IPS DF 6.9 (cell line): ENCODE measurements around the gene MAGI2.
A peak's percentile ranks its signal among the peaks of the same experiment; 100 is the strongest.
"Not testable (repeated sequence)": the region's sequence is repeated elsewhere in the genome, so short reads cannot be mapped to it uniquely, and the experiment has no call there.

Experiments used
- DNase-seq: peaks from one replicate; pipeline ENCODE4 v3.0.0-alpha.2; 2013; ENCODE audit warnings: low read depth, low spot score
- H3K27ac ChIP-seq: one replicate; pipeline ENCODE4 v1.5.1; 2013; ENCODE audit warnings: low read length, control low read depth
- H3K27me3 ChIP-seq: 2 replicates; pipeline ENCODE4 v1.6.1; 2013; ENCODE audit warnings: mild to moderate bottlenecking, low read length; ENCODE audit not compliant: control insufficient read depth, insufficient read depth
- H3K36me3 ChIP-seq: 2 replicates; pipeline ENCODE4 v1.6.1; 2013; ENCODE audit warnings: low read length; ENCODE audit not compliant: control insufficient read depth, insufficient read depth
- H3K4me1 ChIP-seq: 2 replicates; pipeline ENCODE4 v1.6.1; 2013; ENCODE audit warnings: low read length; ENCODE audit not compliant: control insufficient read depth, insufficient read depth
- H3K4me3 ChIP-seq: 2 replicates; pipeline ENCODE4 v1.5.1; 2013; ENCODE audit warnings: mild to moderate bottlenecking, low read length
- H3K9me3 ChIP-seq: 2 replicates; pipeline ENCODE4 v1.6.1; 2013; ENCODE audit warnings: low read length, inconsistent platforms; ENCODE audit not compliant: control insufficient read depth, insufficient read depth
- WGBS: extraction: QIAGEN DNeasy Blood & Tissue Kit; methylation state at CpG from one replicate; pipeline ENCODE4 v1.1.7; 2013; ENCODE audit warnings: mixed read lengths, missing lambda C conversion rate; ENCODE audit not compliant: insufficient read length, insufficient coverage; 5-methylcytosine and 5-hydroxymethylcytosine counted together

MAGI2 gene

DNA sequence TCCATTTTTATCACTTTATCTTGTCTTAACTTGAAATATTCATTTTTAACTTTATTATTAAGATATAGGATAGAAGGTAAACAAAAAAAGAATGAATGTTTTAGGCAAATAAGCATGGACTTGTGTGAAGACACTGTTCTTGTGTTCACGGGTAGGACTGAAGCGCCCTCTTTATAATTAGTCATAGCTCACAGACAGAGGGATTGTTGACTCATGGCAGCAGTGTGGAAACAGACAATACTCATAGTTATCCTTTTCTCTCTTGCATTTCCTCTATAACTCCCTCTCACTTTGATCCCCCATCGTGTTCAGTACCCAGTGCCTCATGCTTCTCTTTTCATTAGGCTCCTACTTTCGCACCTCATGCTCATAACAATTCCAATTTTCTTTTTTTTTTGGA is 923.1 kb downstream of the MAGI2 start:
- H3K4me3 ChIP-seq: no peak overlapping the region
- H3K27me3 ChIP-seq: no peaks in the 10 kb centered on the region
- H3K9me3 ChIP-seq: no peaks in the 10 kb centered on the region
- H3K4me1 ChIP-seq: peaks cover 2% of the 10 kb centered on the region; the same call in 1 of the 2 replicates
- WGBS: no CpG with 5 or more reads among the region's 4 CpGs
- H3K36me3 ChIP-seq: no peaks in the 10 kb centered on the region
- H3K27ac ChIP-seq: no peak overlapping the region
- DNase-seq: no peak

DNA sequence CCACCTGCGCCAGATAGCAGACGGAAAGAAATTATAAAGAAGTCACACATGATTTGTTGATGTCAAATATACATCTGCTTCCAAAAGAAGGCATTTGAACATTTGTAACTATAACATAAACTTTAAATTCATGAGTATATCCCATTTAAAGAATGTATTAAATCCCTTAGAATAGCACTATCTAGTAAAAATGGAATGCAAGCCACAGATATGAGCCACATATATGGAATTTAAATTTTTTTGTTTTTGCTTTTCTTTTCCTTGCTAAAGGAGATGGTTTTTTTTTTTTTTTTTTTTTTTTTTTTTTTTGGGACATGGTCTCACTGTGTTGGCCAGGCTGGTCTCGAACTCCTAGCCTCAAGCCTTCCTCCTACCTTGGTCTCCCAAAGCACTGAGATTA is 924.1 kb downstream of the MAGI2 start:
- WGBS: no CpG with 5 or more reads among the region's 3 CpGs
- no peak overlapping the region for H3K4me3 ChIP-seq
- no peak for DNase-seq
- no peaks in the 10 kb centered on the region for H3K36me3 ChIP-seq
- no peak overlapping the region for H3K27ac ChIP-seq
- H3K4me1 ChIP-seq: peaks cover 2% of the 10 kb centered on the region; the same call in 1 of the 2 replicates
- H3K27me3 ChIP-seq: no peaks in the 10 kb centered on the region
- H3K9me3 ChIP-seq: no peaks in the 10 kb centered on the region

DNA sequence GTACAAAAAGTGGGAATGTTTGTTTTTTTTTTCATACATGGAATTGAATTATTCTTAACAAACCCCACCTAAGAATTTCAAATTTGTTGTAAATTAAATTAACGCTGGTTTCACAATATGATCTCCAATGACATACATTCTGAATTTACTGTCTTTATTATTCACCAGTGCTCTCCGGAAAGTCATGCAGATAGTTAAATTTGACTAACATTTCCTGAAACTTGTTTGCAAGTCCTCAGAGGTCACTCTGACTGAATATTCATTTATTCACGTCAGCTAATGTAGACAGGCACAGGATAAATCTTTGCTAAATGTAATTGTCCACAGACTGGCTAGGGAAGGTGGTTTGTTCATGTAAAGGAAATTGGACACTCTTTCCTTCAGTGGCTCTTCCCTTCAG is 924.5 kb downstream of the MAGI2 start:
- DNase-seq: no peak
- H3K27ac ChIP-seq: no peak overlapping the region
- WGBS: no CpG with 5 or more reads among the region's 3 CpGs

DNA sequence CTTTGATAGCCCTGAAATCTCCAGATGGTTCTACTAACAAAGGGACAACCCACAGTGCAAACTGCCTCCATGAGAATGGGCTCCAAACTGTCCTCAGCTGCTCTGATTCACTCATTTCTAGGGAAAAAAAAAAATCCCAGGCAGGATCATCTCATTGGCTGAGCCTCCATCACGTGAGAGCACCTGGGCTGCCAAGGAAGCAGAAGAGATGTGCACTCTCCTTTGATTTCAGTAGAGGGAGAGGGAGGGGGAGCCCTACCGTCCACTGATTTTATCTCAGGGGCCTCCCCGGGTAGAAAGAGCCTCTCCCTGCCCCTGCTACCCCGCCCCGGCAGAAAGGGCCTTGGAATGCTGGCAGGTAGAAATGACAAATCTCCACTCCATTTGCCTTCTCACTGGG is 929.5 kb downstream of the MAGI2 start:
- H3K36me3 ChIP-seq: no peaks in the 10 kb centered on the region
- H3K4me1 ChIP-seq: no peaks in the 10 kb centered on the region
- H3K4me3 ChIP-seq: no peak overlapping the region
- no CpG with 5 or more reads among the region's 5 CpGs for WGBS
- no peak overlapping the region for H3K27ac ChIP-seq
- no peaks in the 10 kb centered on the region for H3K27me3 ChIP-seq
- DNase-seq: no peak
- H3K9me3 ChIP-seq: no peaks in the 10 kb centered on the region

More for the DNA sequence above, 924.5 kb downstream of the MAGI2 start:
- no peak overlapping the region for H3K4me3 ChIP-seq
- H3K36me3 ChIP-seq: no peaks in the 10 kb centered on the region
- peaks cover 2% of the 10 kb centered on the region; the same call in 1 of the 2 replicates for H3K4me1 ChIP-seq
- no peaks in the 10 kb centered on the region for H3K27me3 ChIP-seq
- no peaks in the 10 kb centered on the region for H3K9me3 ChIP-seq

DNA sequence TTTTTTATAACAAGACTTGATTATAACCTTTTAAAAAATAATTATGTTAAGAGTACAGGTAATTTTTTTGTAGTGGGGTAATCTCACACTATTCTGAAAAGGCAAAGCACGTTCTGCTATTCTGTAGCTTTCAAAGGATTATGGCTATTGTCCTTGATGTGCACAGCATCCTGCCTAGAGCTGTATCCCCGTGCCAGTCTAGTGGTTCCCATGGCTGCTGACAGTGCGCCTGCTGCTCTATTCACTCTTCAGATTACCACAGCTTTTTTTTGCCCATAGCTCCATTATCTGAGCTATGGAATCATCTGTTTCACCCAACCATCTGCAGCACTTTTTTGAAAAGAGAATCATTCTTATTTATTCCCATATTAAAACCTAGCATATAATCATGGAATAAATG is 931.5 kb downstream of the MAGI2 start:
- Histone ChIP-seq H3K27me3 (no peaks in the 10 kb centered on the region), H3K27ac (no peak overlapping the region), H3K36me3 (no peaks in the 10 kb centered on the region), H3K9me3 (no peaks in the 10 kb centered on the region), H3K4me3 (no peak overlapping the region), H3K4me1 (no peaks in the 10 kb centered on the region)
- DNase-seq: no peak
- no CpG with 5 or more reads among the region's 3 CpGs for WGBS

DNA sequence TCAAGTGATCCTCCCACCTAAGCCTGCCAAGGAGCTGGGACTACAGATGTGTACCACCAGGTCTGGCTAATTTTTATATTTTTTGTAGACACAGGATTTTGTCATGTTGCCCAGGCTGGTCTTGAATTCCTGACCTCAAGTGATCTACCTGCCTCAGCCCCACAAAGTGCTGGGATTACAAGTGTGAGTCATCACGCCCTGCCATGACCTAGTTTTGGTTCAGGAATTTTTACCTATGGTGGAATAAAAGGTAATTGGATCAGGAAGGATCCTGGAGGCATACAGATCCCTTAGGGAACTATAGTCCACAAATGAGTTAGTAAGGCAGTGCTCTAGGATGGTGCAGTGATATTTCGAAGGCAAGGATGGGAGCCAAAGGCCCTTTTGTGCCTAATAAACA is 937.0 kb downstream of the MAGI2 start:
- DNase-seq: no peak
- Histone ChIP-seq H3K36me3 (no peaks in the 10 kb centered on the region; the same call in 1 of the 2 replicates), H3K4me1 (peaks cover 4% of the 10 kb centered on the region), H3K4me3 (no peak overlapping the region), H3K9me3 (no peaks in the 10 kb centered on the region), H3K27ac (no peak overlapping the region), H3K27me3 (no peaks in the 10 kb centered on the region)
- no CpG with 5 or more reads among the region's 2 CpGs for whole genome bisulfite sequencing

DNA sequence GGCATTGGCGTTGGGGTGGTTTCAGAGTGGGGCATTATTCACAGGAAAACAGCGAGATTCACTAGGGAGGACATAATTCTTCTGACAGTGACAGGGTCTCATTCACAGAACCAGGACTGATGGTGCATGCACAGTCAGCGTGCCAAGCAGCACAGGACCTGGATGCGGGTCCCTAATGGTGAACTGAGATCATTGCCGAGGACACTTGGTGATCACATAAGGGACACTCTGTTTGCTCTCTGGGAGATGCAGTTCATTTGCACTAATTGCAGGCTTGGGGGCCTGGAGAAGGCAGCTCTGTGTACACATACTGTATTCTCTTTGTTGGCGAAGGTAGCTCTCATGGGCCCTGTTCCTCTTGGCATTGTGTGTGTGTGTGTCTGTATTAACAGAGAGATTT is 938.8 kb downstream of the MAGI2 start:
- no peak overlapping the region for H3K27ac ChIP-seq
- no peak overlapping the region for H3K4me3 ChIP-seq
- WGBS: no CpG with 5 or more reads among the region's 6 CpGs
- H3K4me1 ChIP-seq: peaks cover 4% of the 10 kb centered on the region
- no peak for DNase-seq
- no peaks in the 10 kb centered on the region for H3K27me3 ChIP-seq
- H3K9me3 ChIP-seq: no peaks in the 10 kb centered on the region
- no peaks in the 10 kb centered on the region; the same call in 1 of the 2 replicates for H3K36me3 ChIP-seq

DNA sequence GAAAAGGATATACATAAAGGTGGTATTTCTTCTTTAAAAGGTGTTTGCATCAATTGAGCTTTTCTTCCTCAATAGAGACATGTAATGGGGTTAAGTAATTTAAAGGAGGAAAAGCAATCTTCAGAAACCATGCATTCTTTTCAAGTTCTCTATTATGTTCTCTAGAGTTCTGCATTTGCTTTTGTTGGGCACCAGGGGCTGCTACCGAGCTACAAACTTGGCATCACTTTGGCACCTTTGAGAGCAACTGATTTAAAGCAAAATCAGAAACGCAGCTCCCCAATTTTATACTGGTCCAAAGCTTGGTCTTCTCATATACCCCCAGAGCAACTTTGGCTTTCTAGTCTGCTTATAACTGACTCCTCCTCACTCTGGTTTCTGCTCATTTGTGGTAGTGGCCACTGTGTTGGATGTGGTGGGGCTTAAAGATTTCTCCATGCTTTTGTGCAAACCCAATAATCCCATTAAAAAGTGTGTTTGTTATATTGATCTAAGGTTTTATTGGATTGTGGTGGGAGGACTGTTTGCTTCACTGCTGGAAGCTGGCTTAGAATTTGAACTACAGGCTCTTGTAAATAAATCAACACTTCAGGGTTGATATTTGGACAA is 942.8 kb downstream of the MAGI2 start:
- no peaks in the 10 kb centered on the region; the same call in 1 of the 2 replicates for H3K4me1 ChIP-seq
- H3K27ac ChIP-seq: no peak overlapping the region
- no peaks in the 10 kb centered on the region for H3K9me3 ChIP-seq
- no peak overlapping the region for H3K4me3 ChIP-seq
- DNase-seq: peak; percentile 48
- no peaks in the 10 kb centered on the region for H3K27me3 ChIP-seq
- no CpG with 5 or more reads among the region's 2 CpGs for WGBS
- no peaks in the 10 kb centered on the region for H3K36me3 ChIP-seq

DNA sequence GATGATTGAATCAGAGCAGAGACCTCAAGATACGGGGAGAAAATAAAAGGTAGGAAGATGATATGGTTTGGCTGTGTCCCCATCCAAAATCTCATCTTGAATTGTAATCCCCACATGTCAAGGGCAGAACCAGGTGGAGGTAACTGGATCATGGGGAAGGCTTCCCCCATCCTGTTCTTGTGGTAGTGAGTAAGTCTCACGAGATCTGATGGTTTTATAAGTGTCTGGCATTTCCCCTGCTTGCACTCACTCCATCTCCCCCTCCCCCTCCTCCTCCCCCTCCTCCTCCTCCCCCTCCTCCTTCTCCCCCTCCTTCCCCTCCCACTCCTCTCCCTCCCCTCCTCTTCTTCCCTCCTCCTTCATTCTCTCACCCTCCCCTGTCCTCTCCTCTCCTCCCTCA is 950.2 kb downstream of the MAGI2 start:
- H3K27ac ChIP-seq, H3K27me3 ChIP-seq, H3K36me3 ChIP-seq, H3K9me3 ChIP-seq, H3K4me1 ChIP-seq, DNase-seq, H3K4me3 ChIP-seq: not testable (repeated sequence)
- no CpG with 5 or more reads among the region's 2 CpGs for WGBS

DNA sequence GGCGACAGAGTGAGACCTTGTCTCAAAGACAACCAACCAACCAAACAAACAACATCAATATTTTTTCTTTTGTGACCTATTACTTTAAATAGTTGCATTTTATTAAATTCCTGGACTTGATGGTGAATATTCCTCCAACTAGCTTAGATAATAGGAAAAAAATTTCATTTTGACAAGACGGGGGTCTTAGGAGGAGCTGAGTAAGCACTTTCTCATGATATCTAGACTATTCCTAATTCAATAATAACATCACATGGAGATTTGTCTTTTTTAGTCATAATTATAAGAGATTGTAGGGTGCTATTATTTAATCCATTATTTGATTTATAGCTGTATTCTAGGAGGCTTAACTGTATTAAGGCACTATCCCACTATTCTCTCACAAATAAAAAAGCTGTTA is 952.4 kb downstream of the MAGI2 start:
- WGBS: no CpG with 5 or more reads among the region's 2 CpGs
- no peak for DNase-seq
- no peaks in the 10 kb centered on the region for H3K27me3 ChIP-seq

DNA sequence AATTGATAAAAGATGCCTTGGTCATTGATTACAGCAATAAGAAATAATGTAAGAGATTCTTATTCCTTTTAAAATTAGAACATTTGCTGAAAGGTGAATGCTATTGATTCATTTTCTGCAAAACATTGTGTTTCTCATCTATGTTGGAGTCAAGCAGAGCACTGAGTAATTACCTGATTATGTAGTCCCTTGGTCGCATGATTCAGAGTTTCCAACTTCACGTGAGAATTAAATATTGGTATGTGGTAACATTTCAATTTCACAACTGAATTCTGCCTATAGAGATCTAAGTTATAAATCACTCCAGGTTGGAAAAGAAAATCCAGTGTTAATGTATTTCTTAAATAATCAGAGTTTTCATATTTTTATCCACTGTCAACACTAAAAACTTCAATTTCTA is 953.5 kb downstream of the MAGI2 start:
- no CpG with 5 or more reads among the region's 2 CpGs for WGBS
- Histone ChIP-seq H3K27me3 (no peaks in the 10 kb centered on the region), H3K27ac (no peak overlapping the region), H3K4me3 (no peak overlapping the region), H3K36me3 (no peaks in the 10 kb centered on the region), H3K4me1 (peaks cover 3% of the 10 kb centered on the region; the same call in 1 of the 2 replicates), H3K9me3 (no peaks in the 10 kb centered on the region)
- no peak for DNase-seq

More for the DNA sequence above, 952.4 kb downstream of the MAGI2 start:
- no peaks in the 10 kb centered on the region for H3K36me3 ChIP-seq
- H3K9me3 ChIP-seq: no peaks in the 10 kb centered on the region
- no peak overlapping the region for H3K27ac ChIP-seq
- H3K4me1 ChIP-seq: peaks cover 3% of the 10 kb centered on the region; the same call in 1 of the 2 replicates
- H3K4me3 ChIP-seq: no peak overlapping the region
